Kidney epithelial cell (primary cell): Measurements from ENCODE around the gene PDPR. TPM values are rescaled to one million over a fixed set of nuclear protein-coding genes. Genes with fewer than 3 reads are reported as not detected.
"Not testable (repeated sequence)": the region's sequence is repeated elsewhere in the genome, so short reads cannot be mapped to it uniquely, and the experiment has no call there.

Experiments
- DNase-seq: peaks from one replicate; pipeline ENCODE4 v3.0.0-alpha.2; 2010; ENCODE audit warnings: low read depth
- H3K27me3 ChIP-seq: 2 replicates; pipeline ENCODE4 v1.6.0; 2011; ENCODE audit warnings: low read length; ENCODE audit not compliant: control insufficient read depth, insufficient read depth
- H3K36me3 ChIP-seq: 2 replicates; pipeline ENCODE4 v1.5.1; 2011; ENCODE audit warnings: low read length; ENCODE audit not compliant: control insufficient read depth, insufficient read depth
- H3K4me3 ChIP-seq: 2 replicates; pipeline ENCODE4 v1.5.1; 2011; ENCODE audit warnings: low read depth, mild to moderate bottlenecking, control low read depth, low read length
- total RNA-seq: library from RNA; depleted of rRNA; stranded (reverse); fragments of >200 nt; gene quantifications from 2 replicates; pipeline ENCODE4 v1.2.3, GENCODE V29; 2015
- TF ChIP-seq, protein P1 (sequence below): IDR thresholded peaks from 2 replicates; pipeline ENCODE4 v1.5.1; 2011; ENCODE audit warnings: mild to moderate bottlenecking, moderate library complexity, low read length, control low read depth, inconsistent platforms; ENCODE audit not compliant: insufficient read depth, poor library complexity, severe bottlenecking

PDPR gene
- total RNA-seq, 1 donor from 2014 or later = 26.3 TPM

DNA sequence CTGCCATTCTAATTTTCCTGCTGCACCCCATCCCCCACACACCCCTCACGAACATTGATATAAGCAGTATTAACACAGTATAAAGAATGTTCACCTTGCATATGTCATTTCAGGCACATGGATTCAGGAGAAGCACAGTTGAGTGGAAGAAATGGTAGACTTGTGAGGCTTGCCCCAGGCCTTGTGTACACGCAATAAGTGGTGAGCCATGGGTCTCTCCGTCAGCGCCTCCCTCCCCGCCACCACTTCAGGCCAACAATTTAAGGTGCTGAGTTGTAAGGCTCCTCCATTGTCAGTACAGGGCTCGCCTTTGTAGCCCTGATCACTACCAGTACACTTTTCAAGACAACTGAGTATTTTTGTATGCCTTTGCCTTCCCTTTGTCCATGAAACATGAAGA is 47.2 kb downstream of the PDPR start:
- TF ChIP-seq, protein P1, sequence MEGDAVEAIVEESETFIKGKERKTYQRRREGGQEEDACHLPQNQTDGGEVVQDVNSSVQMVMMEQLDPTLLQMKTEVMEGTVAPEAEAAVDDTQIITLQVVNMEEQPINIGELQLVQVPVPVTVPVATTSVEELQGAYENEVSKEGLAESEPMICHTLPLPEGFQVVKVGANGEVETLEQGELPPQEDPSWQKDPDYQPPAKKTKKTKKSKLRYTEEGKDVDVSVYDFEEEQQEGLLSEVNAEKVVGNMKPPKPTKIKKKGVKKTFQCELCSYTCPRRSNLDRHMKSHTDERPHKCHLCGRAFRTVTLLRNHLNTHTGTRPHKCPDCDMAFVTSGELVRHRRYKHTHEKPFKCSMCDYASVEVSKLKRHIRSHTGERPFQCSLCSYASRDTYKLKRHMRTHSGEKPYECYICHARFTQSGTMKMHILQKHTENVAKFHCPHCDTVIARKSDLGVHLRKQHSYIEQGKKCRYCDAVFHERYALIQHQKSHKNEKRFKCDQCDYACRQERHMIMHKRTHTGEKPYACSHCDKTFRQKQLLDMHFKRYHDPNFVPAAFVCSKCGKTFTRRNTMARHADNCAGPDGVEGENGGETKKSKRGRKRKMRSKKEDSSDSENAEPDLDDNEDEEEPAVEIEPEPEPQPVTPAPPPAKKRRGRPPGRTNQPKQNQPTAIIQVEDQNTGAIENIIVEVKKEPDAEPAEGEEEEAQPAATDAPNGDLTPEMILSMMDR = no peak
- H3K27me3 ChIP-seq = no peaks in the 10 kb centered on the region
- H3K36me3 ChIP-seq = peaks cover 8% of the 10 kb centered on the region
- no peak for DNase-seq
- H3K4me3 ChIP-seq = no peak overlapping the region

DNA sequence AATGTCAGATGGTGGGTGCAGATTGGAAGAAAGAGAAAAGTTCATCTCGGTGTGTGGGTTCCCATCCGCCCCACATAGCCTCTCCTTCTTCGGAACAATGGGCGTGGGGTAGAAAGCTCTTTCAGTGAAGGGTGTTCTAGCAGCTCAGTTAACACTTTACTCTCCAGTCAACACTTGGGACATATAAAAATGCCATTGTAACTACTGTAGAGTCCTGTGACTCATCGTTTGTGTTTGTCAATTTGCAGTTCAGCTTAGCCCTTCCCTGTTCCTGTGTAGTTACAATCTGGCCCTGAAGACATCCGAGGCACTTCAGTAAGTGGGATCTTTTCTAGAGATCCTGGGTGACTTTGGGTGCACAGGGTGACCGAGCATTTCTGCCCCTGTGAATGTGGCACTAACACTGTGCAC is 47.9 kb downstream of the PDPR start:
- Histone ChIP-seq H3K27me3 (no peaks in the 10 kb centered on the region), H3K36me3 (peaks cover 4% of the 10 kb centered on the region), H3K4me3 (no peak overlapping the region)
- TF ChIP-seq, protein P1 = no peak
- DNase-seq = peak; percentile 57

DNA sequence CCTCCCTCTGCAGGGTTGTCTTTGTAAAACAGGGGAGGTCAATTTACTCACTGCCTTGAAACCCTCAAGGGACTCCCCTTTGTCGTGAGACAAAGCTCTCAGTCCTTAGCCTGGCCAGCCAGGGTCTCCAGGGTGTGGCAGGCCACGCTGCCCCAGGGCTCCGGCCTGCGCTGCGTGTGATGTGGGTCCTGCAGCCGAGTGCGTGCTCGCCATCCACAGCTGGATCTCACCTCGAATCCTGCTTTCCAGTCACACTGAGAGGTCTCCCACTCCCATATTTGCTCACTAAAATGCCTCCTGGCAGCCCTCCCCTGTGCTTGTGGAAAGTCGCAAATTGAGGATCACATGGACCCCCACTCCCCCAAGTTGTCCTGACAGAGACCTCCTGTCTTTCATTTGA is 49.5 kb downstream of the PDPR start:
- H3K27me3 ChIP-seq = no peaks in the 10 kb centered on the region
- TF ChIP-seq, protein P1 = no peak
- no peak for DNase-seq
- H3K4me3 ChIP-seq = no peak overlapping the region
- H3K36me3 ChIP-seq = peaks cover 2% of the 10 kb centered on the region

DNA sequence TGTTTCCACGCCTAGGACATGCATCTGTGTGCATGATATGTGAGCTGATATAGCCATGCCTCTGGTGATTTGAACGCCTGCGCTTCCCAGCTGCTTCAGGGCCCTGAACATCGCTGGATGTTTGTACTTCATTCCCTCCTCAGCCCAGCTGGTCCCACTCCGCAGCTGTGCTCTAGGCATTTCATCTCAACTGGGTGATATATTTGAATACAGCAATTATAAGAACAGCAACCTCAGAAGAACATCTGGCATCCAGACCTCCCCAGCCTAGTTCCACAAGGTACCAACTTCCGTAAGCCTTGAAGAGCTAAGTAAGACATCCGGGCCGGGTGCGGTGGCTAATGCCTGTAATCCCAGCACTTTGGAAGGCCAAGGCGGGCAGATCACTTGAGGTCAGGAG is 52.6 kb downstream of the PDPR start:
- H3K4me3 ChIP-seq, DNase-seq, H3K36me3 ChIP-seq, H3K27me3 ChIP-seq: not testable (repeated sequence)

DNA sequence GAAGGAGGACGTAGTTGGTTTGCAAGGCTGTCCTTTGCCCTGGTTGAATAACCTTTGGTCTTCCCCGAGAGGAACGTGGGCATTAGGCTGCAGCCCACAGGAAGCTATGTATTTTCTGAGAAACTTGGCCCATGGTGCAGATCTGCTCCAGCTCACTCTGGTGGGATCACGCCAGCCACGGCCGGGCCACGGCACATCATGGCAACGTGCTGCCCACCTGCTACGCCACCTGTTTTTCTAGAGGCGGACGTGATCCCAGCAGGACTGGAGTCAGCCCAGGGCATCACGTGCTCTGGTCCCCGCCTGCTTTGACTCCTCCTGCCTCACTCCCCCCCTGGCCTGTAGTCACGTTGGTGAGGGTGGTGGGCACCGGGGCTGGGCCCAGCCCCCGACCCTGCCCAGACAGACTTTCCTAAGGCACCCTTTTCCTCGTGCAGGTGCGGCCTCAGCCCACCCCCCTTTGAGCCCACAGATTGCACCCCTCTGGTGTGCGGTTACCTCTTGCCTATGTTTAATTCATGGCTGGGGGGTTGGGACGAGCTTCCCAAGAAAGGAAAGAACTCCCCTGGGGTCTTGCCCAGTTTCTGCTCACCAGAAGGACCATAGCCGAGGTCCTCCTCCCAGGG is 59.2 kb downstream of the PDPR start, which contains the start of gene CLEC18C:
TSS of gene CLEC18C (plus strand) at position 576 of the 626 bp plus-strand sequence. CDS start 492 bp downstream, outside the sequence.
- not testable (repeated sequence) for H3K27me3 ChIP-seq, DNase-seq, H3K4me3 ChIP-seq, H3K36me3 ChIP-seq

DNA sequence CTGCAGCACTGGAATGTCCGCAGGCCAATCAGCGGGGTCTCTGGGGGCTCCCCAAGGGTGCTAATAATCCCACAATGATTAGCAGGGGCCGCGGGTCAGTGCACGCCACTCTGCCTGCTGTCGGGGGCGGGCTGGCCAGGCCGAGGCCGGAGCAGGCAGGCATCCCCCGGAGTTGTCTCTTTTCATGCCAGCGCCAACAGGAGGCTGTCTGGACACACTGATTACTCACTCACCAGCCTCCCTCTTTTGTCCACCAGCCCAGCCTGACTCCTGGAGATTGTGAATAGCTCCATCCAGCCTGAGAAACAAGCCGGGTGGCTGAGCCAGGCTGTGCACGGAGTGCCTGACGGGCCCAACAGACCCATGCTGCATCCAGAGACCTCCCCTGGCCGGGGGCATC is 59.8 kb downstream of the PDPR start:
- not testable (repeated sequence) for DNase-seq, H3K4me3 ChIP-seq, H3K27me3 ChIP-seq, H3K36me3 ChIP-seq

DNA sequence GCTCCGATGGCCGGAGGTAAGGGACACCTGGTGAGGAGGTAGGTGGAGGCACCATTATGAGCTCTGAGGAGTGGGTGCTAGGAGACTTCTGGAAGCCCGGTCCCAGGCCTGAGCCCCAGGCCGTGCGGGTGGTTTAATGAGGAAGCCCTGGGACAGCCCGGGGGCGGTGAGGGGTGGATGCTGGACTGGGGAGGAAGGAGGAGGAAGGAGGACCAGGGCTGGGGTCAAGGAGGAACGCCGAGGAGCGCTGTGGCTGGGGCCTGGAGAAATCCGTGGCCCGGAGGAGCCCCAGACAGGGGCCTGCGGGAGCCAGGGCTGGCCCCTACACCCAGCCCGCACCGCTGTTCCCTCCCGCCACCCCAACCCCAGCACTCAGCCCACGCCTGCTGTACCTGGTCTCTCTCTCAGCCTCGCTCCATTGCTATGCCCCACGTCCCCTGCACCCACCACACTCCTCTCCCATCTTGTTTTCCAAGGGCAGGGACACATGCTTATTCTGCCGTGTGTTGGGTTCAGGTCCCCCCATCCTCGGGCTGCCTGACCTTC is 60.3 kb downstream of the PDPR start:
- H3K4me3 ChIP-seq, H3K27me3 ChIP-seq, DNase-seq, H3K36me3 ChIP-seq: not testable (repeated sequence)

DNA sequence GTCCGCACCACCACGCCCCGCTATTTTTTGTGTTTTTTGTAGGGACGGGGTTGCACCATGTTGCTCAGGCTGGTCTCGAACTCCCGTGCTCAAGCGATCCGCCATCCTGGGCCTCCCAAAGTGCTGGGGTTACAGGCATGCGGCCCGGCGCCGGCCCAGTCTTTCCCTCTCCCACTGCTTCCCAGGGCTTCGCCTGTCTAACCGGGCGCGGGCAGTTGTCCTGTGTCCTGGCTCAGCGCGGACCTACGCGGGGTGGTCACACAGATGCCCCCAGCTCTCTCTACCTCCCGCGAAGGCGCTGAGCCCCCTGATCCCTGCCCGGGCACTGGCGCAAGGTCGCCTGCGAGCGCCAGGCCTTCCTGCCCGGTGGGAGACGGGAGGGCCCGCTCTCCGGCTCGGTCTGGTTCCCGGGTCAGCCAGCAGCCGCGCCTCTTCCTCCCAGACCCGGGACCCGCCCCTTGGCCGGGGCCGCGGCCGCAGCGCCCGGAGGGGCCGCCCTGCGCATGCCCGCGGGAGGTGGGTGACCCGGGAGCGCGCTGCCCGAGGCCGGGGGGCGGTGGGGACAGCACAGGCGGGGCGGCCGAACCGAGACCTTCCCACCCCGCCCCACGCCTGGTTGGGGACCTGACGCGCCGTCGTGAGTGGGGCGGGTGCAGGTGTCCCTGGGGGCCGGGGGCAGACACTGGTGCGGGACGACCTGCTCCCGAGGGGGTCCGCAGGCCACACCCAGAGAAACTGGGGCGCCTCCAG is 73.9 kb downstream of the PDPR start:
- peak overlapping the region; percentile 14 for H3K4me3 ChIP-seq
- not testable (repeated sequence) for H3K36me3 ChIP-seq, DNase-seq, H3K27me3 ChIP-seq

DNA sequence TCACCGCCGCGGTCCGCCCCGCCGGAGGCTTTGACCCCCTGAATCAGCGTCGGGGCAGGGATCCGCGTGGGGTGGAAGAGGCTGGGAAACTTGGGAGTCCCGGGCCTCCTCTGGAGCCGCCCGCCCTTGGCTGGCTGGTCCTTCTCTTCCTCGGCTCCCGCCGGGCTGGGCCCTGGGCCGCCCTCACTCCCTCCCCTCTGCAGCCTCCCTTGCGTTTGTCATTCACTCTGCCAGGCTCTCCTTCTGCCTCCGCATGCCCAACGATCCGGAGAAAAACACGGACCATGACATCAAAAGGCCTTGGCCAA is 74.4 kb downstream of the PDPR start:
- not testable (repeated sequence) for DNase-seq, H3K27me3 ChIP-seq, H3K36me3 ChIP-seq
- peak overlapping the region; percentile 6 for H3K4me3 ChIP-seq

DNA sequence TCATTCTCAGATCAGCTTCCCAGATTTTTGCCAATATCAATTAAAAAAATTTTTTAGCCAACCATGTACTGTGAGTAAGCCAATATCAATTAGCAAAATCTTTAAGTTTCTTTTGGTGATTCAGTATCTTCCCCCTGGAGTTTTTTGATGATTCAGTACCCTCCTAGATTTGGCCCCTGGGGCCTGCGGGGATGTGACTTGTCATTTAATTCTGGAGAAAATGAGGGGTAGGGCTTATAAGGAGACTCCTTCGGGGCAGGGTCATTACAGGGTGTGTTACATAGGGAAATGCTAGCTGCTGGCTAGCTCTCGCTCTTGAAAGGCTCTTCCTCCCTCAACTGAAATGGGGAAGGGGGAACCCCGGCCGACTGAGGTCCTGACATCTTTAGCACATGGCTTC is 76.4 kb downstream of the PDPR start:
- not testable (repeated sequence) for H3K36me3 ChIP-seq, H3K4me3 ChIP-seq, H3K27me3 ChIP-seq, DNase-seq

DNA sequence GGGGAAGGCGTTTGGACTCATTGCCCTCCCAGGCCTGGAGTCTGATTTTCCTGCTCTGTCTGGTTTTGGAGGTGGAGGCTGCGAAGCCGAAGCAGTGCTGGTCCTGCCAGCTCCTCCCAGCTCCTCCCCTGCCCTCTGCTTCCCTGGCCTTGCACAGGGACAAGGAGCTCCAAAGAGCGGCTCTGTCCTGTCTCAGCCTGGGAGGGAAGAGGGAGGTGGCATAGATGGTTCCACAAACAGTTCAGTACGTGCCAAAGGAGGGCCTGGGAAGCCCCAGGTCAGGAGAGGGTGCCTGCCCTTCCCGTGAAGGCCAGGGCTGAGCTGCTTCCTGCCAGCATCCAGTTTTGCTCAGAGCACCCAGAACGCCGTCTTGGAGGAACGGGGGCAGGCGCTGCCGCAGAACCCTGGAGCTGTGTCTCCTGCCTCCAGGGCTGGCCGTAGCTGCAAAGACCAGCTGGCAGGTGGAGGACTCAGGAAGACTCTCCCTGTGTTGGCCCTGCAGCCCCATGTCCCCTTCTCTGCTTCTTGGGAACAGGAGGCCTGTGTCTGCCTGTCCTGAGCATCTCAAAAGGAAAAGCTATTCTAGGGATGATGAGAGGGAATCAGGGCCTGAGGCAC is 82.7 kb downstream of the PDPR start:
- H3K4me3 ChIP-seq, H3K27me3 ChIP-seq, DNase-seq, H3K36me3 ChIP-seq: not testable (repeated sequence)

DNA sequence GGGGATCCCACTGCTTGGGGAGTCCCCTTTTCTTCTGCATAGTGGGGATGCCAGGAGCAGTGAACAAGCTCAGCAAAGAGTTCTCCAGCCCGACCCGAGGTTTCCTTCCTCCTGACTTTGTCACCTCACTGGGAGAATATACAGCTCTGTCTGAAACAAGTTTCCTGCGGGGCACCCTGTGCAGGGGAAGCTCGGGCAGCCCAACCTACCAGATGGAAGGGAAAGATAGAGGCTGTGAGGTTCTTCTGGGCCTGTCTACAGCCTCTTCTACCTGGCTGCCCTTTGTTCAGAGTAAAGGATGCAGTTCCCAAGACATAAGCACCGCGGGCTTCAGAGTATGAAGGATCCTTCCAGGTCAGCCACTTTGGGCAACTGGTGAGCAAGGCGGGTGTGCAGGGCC is 83.5 kb downstream of the PDPR start:
- DNase-seq, H3K36me3 ChIP-seq, H3K27me3 ChIP-seq, H3K4me3 ChIP-seq: not testable (repeated sequence)
